DND-41 (cell line): Measurements from ENCODE around the gene TARDBP.

ENCODE experiments used
- CTCF ChIP-seq: IDR thresholded peaks from 2 replicates; pipeline ENCODE4 v1.5.1; 2012; ENCODE audit warnings: borderline replicate concordance, low read length, moderate library complexity, mild to moderate bottlenecking; ENCODE audit not compliant: poor library complexity, severe bottlenecking; ENCODE audit errors: extremely low read depth
- EZH2 ChIP-seq: IDR thresholded peaks from 3 replicates; pipeline ENCODE4 v1.6.1; 2012; ENCODE audit warnings: borderline replicate concordance, low read depth, mild to moderate bottlenecking, moderate library complexity, low read length, inconsistent platforms; ENCODE audit not compliant: severe bottlenecking

GRCh38 chr1:11059968-11060830 lies 47.7 kb downstream of the TARDBP start, which contains the start of gene SRM:
- TF ChIP-seq CTCF (peak; percentile 8), EZH2 (no peak)
